T-helper 1 cell (primary cell): Measurements from ENCODE around the gene DYSF.
A peak's percentile ranks its signal among the peaks of the same experiment; 100 is the strongest.
"Not testable (repeated sequence)": the region's sequence is repeated elsewhere in the genome, so short reads cannot be mapped to it uniquely, and the experiment has no call there.

ENCODE experiments used
- DNase-seq, 5 donors: peaks; one replicate each; pipeline ENCODE4 v3.0.0-alpha.2; 2012 to 2020
- total RNA-seq, 4 donors: gene quantifications; one replicate each; lab custom pipeline; 2026; lab: John Stamatoyannopoulos, UW

DYSF gene
- total RNA-seq = 0 to 0.61 (median 0.33) reads per million in 4 donors

DNA sequence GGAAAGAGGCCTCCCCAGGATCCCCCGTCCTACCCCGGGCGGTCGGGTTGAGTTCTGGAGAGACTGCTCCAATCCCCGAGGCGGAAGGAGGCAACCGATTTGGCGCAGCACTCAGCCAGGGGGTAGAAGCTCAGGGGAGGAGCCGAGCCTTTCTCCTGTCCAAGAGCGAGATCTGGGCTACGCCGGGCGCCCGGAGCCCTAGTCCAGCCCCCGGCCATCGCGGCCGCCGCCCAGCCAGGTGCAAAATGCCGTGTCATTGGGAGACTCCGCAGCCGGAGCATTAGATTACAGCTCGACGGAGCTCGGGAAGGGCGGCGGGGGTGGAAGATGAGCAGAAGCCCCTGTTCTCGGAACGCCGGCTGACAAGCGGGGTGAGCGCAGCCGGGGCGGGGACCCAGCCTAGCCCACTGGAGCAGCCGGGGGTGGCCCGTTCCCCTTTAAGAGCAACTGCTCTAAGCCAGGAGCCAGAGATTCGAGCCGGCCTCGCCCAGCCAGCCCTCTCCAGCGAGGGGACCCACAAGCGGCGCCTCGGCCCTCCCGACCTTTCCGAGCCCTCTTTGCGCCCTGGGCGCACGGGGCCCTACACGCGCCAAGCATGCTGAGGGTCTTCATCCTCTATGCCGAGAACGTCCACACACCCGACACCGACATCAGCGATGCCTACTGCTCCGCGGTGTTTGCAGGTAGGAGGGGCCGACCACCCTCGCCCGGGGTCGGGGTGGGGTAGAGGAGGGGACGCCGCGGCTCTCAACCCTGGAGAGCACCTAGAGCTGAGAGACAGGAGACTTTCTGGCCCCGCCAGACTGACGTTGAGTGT, at the start of gene DYSF:
Gene DYSF (plus strand): TSS at position 158 of the 817 bp plus-strand sequence.
- no peak for DNase-seq

- DNase-seq = no peak
Measured at GRCh38 chr2:71409611-71410010, 43.8 kb upstream of the DYSF start.

DNA sequence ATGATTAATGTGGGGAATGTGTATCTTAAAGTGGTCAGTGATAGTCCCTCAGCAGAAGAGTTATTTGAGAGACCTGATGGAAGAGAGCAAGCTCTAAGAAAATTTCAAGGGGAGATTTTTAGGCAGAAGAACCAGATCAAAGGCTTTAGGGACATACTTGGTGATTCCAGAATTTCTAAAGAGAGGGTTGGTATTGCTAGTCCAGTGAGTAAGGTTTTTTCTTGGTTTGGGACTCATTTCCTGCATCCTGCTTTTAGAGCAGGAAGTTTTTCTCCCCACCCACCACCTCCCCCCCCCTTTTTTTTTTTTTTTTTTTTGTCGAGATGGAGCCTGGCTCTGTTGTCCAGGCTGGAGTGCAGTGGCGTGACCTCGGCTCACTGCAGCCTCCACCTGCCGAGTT, 42.7 kb upstream of the DYSF start:
- no peak for DNase-seq

DNA sequence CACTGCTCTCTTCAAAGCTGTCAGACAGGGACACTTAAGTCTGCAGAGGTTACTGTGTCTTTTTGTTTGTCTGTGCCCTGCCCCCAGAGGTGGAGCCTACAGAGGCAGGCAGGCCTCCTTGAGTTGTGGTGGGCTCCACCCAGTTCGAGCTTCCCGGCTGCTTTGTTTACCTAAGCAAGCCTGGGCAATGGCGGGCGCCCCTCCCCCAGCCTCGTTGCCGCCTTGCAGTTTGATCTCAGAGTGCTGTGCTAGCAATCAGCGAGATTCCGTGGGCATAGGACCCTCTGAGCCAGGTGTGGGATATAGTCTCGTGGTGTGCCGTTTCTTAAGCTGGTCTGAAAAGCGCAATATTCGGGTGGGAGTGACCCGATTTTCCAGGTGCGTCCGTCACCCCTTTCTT, 36.5 kb upstream of the DYSF start:
- peak in 2 of 5 donors; percentile 9 to 22 for DNase-seq

GRCh38 chr2:71417300-71418202, 35.8 kb upstream of the DYSF start:
- peak in 2 of 5 donors; percentile 1 to 5 for DNase-seq

DNA sequence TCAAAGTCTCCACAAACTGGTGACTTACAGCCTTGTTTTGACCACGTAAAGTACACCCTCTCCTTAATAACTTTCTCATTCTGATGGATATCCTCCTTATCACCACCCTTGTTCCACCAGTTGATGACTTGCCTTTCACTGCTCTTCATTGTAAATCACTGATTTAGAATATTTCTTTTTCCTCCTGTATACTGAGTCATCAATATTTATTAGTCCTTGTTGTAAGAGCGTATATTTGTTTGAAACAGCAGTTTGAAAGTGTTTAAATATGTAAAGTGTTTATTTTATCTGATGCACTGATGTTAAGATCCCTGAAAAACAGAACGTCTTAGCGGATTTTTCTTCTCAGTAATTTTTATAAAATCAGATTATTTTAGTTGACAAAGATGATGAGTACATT, 34.2 kb upstream of the DYSF start:
- no peak for DNase-seq

DNA sequence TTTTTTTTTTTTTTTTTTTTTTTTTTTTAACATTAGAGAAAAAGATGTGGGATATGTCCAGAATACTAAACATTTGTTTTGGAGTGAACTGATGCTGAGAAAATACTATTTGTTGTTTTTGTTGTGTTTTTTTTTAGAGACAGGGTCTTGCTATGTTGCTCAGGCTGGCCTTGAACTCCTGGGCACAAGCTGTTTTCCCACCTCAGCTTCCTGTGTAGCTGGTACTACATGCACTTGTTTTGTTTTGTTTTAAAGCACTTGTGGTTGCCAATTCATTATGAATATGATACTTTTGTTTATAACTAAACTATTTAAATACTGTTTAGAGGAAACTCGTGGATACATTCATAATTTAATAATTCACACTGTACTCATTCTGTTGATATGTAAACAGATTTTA, 33.4 kb upstream of the DYSF start:
- DNase-seq = peak in 1 of 5 donors; percentile 1

DNA sequence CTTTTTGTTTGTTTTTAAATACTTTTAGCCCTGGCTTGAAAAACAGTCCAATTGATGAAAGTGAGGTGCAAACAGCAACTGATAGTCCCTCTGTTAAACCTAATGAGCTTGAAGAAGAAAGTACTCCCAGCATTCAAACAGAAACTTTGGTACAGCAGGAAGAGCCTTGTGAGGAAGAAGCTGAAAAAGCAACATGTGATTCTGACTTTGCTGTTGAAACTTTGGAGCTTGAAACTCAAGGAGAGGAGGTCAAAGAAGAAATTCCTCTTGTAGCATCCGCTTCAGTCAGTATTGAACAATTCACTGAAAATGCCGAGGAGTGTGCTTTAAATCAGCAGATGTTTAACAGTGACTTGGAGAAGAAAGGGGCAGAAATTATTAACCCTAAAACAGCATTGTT, 30.6 kb upstream of the DYSF start:
- no peak for DNase-seq

GRCh38 chr2:71423817-71424420, 29.4 kb upstream of the DYSF start:
- DNase-seq = no peak

GRCh38 chr2:71426721-71427120, 26.6 kb upstream of the DYSF start:
- DNase-seq = no peak

DNA sequence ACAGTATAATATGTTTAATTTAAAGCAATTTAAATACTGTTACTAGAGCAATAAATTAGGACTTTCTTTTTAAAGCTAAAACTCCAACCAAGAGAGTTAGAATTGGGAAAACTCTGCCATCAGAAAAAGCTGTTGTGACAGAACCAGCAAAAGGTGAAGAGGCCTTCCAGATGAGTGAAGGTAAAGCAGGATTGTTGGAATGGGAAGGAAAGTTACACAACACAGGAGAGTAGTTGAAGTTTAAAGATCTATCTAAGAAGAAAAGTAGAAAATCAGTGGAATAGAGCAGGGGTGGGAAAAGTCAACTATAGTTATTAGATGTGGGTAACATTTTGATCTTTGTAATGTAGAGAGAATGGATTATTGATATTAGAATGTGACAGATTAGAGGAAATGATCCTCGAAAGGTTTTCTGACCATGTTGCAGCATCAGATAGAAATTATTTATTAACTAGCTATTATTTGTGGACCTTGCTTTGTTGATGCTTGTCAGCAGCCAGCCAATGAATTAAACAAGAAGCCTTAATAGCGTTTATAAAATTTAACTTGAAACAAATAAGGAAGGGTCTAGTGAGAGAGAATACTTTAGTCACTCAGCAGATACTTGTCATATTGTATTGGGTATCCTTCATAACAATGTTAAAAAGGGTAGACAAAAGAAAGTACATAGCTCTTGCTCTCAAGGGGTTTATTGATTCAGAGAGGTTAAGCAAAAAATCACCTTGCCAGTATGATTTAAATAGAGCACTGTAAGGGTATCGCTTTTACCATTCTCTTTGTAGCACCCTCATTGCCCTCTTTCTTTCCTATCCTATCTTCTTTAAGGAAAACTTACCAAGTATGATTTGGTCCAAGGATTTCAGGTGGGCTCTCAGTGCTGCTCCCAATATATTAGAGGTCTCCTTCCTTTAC, 24.6 kb upstream of the DYSF start:
- DNase-seq = no peak

DNA sequence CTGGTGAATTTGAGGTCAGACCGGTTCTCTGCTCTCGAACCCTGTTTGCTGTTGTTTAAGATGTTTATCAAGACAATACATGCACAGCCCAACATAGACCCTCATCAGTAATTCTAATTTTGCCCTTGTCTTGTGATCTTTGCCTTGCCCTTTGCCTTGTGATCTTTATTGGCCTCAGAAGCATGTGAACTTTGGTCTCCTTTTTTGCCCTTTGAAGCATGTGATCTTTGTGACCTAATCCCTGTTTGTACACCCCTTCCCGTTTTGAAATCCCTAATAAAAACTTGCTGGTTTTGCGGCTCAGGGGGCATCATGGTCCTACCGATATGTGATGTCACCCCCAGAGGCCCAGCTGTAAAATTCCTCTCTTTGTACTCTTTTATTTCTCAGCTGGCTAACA, 8.2 kb upstream of the DYSF start:
- not testable (repeated sequence) for DNase-seq

GRCh38 chr2:71446505-71446904, 6.9 kb upstream of the DYSF start:
- no peak for DNase-seq

- DNase-seq = no peak
Measured at GRCh38 chr2:71449343-71449742, 4.0 kb upstream of the DYSF start.

GRCh38 chr2:71451705-71452104, 1.7 kb upstream of the DYSF start:
- no peak for DNase-seq

- peak in 1 of 5 donors; percentile 19 for DNase-seq
Measured at GRCh38 chr2:71452565-71452964, 796 bp upstream of the DYSF start.

GRCh38 chr2:71454221-71455010, 1.1 kb downstream of the DYSF start:
- no peak for DNase-seq

DNA sequence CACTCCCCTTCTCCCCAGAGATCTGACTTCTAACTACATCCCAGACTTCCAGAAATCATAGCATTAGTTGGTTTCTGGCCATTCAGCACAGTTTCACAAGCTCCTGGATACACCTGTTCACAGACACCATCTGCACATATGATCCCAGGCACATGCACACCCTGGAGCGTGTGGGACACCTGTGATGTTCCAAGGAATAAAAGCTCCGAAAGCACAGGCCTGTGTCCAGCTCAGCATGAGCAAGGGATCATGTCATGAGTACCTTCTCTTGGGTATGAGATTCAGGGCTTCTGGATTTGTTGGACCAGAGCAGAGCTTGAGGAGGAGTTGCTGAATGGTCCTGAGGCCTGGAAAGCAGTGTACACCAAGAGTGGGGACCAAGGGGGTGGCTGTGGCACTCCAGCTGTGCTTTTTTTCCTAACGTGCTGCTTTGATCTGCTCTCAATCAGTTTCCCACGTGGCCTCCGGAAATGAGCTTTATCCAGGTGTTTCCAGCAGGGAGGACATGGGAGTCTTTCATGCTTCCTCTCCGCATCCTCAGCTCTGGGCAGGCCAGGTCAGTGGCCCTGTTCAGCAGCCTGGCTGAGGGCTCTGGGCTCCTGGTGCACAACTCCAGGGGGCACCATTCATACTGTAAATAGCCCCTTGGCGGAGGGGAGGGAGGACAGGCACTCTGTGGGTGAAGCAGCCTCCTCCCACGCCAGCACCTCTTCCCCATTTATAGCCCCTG, 1.8 kb downstream of the DYSF start:
- no peak for DNase-seq

- DNase-seq = no peak
Measured at GRCh38 chr2:71455741-71456569, 2.6 kb downstream of the DYSF start.

DNA sequence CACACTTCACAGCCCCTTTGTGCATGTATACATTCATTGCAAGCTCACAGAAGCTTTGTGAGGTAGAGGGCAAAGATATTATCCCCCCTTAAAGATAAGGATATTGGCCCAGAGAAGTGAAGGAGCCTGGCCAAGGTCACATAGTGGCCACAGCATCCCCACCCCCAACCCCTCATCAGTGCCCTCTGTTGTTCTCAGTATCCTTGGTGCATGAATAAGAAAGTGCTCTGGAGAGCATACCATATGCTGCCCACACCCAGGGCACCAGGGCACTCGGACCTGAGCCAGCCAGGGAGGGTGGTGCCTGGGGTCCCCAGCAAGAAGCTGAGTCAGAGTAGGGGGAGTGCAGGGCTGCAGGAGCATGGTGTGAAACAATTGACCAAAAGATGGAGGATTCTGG, 3.3 kb downstream of the DYSF start:
- no peak for DNase-seq
